GM12878 (cell line): ENCODE measurements around the gene MSH3. TPM values are rescaled to one million over a fixed set of nuclear protein-coding genes. Genes with fewer than 3 reads are reported as not detected.

Experiments used
- ATAC-seq: fragments of 200-7000 bp; cut with Tn5 transposase; 3 replicates; pipeline ENCODE4 v1.9.1; 2020; ENCODE audit warnings: mild to moderate bottlenecking, moderate library complexity
- BruUV-seq: library from RNA; stranded (reverse); fragments of 400-500 nt; replicated peaks from 2 replicates; lab custom pipeline; 2021; lab: Mats Ljungman, UMichigan
- CTCF ChIA-PET: fragments of 300-600 bp; sonication (Branson Sonifier 250); formaldehyde crosslinking; extraction: SDS; loops from one replicate; lab custom pipeline; 2021; ENCODE audit warnings: inconsistent platforms; lab: Yijun Ruan, JAX
- POLR2A ChIA-PET: fragments of 350-600 bp; formaldehyde crosslinking; extraction: SDS; loops from one replicate; lab custom pipeline; 2021; ENCODE audit warnings: inconsistent platforms; lab: Charles Lee
- RAD21 ChIA-PET: fragments of 300-600 bp; sonication (Branson Sonifier 250); formaldehyde crosslinking; loops from one replicate; lab custom pipeline; 2023; ENCODE audit warnings: antibody characterized with exemption; ENCODE audit not compliant: unreplicated experiment; lab: Charles Lee
- SMC1A ChIA-PET: fragments of 300-600 bp; sonication (Branson Sonifier 250); formaldehyde crosslinking; loops from one replicate; lab custom pipeline; 2023; ENCODE audit not compliant: unreplicated experiment, uncharacterized antibody; lab: Charles Lee
- DNase-seq: peaks from one replicate; pipeline ENCODE4 v3.0.0-alpha.2; 2011; ENCODE audit warnings: low read depth, low spot score
- FAIRE-seq: peaks from 3 replicates; lab custom pipeline; 2011; peaks lifted over from hg19 to GRCh38; lab: Jason Lieb, UNC
- H2AFZ ChIP-seq: 2 replicates; pipeline ENCODE4 v1.6.0; 2011; ENCODE audit warnings: low read depth, low read length, control low read depth; ENCODE audit not compliant: control insufficient read depth
- H3K27ac ChIP-seq: 2 replicates; pipeline ENCODE4 v1.5.1; 2011; ENCODE audit warnings: control low read depth; ENCODE audit not compliant: control insufficient read depth, insufficient read depth
- H3K27me3 ChIP-seq, 2 experiments: replicated peaks in 1 of 2; 2 replicates each; pipeline versions ENCODE4 v1.6.0 to v1.6.1; 2011; ENCODE audit warnings: low read length in 1 of 2; ENCODE audit not compliant: control insufficient read depth in 2 of 2, insufficient read depth in 2 of 2
- H3K36me3 ChIP-seq, 2 experiments: 2 replicates each; pipeline ENCODE4 v1.5.1; 2011; ENCODE audit warnings: low read length in 1 of 2; ENCODE audit not compliant: control insufficient read depth in 2 of 2, insufficient read depth in 2 of 2
- H3K4me1 ChIP-seq: 2 replicates; pipeline ENCODE4 v1.6.1; 2011; ENCODE audit warnings: mild to moderate bottlenecking, low read length, moderate library complexity, mixed read lengths; ENCODE audit not compliant: control insufficient read depth, insufficient read depth
- H3K4me2 ChIP-seq: 2 replicates; pipeline ENCODE4 v1.6.0; 2011; ENCODE audit warnings: control low read depth; ENCODE audit not compliant: control insufficient read depth, insufficient read depth
- H3K4me3 ChIP-seq: fragments of 200-600 bp; sonication (generic); 2 replicates; pipeline ENCODE4 v1.5.1; 2016
- H3K79me2 ChIP-seq: 2 replicates; pipeline ENCODE4 v1.6.0; 2011; ENCODE audit warnings: low read length; ENCODE audit not compliant: control insufficient read depth, insufficient read depth
- H3K9ac ChIP-seq: 2 replicates; pipeline ENCODE4 v1.8.0; 2011; ENCODE audit warnings: low read length, control low read depth, mixed read lengths; ENCODE audit not compliant: control insufficient read depth, insufficient read depth
- H3K9me3 ChIP-seq: replicated peaks from 3 replicates; pipeline ENCODE4 v1.5.1; 2011; ENCODE audit warnings: mild to moderate bottlenecking, low read length; ENCODE audit not compliant: control insufficient read depth, insufficient read depth
- H4K20me1 ChIP-seq: 2 replicates; pipeline ENCODE4 v1.6.0; 2011; ENCODE audit not compliant: control insufficient read depth, insufficient read depth
- CEBPB ChIP-seq, 2 experiments: fragments of 150-350 bp in 1 of 2; IDR thresholded peaks; 2 replicates each; pipeline ENCODE4 v1.6.1; 2012 to 2014; ENCODE audit warnings: low read depth in 2 of 2, low read length in 2 of 2, borderline replicate concordance in 1 of 2, inconsistent platforms in 1 of 2
- LARP7 ChIP-seq: fragments of 450-650 bp; IDR thresholded peaks from 2 replicates; pipeline ENCODE4 v1.6.1; 2017; ENCODE audit warnings: mild to moderate bottlenecking
- NFIC ChIP-seq: IDR thresholded peaks from 2 replicates; pipeline ENCODE4 v1.6.1; 2012; ENCODE audit warnings: low read depth, mild to moderate bottlenecking, inconsistent platforms, low read length, moderate library complexity
- NFYA ChIP-seq: IDR thresholded peaks from 2 replicates; pipeline ENCODE4 v1.6.1; 2011; ENCODE audit warnings: low read depth, mild to moderate bottlenecking, low read length, improper control_type of control experiment, borderline replicate concordance
- NRF1 ChIP-seq: conservative IDR thresholded peaks from 2 replicates; pipeline ENCODE4 v1.6.1; 2011; ENCODE audit warnings: mild to moderate bottlenecking, low read depth, low read length, improper control_type of control experiment
- RCOR1 ChIP-seq: conservative IDR thresholded peaks from 2 replicates; pipeline ENCODE4 v1.6.1; 2012; ENCODE audit warnings: low read depth, low read length, improper control_type of control experiment
- SUZ12 ChIP-seq: fragments of 200-600 bp; sonication (generic); IDR thresholded peaks from one replicate; pipeline ENCODE4 v1.6.1; 2018; ENCODE audit warnings: antibody characterized with exemption, mild to moderate bottlenecking; ENCODE audit not compliant: unreplicated experiment
- WGBS: methylation state at CpG from one replicate; pipeline ENCODE4 v1.1.6; 2016; ENCODE audit warnings: low lambda C conversion rate; ENCODE audit not compliant: insufficient replicate concordance, insufficient coverage; ENCODE audit errors: missing lambda C conversion rate; 5-methylcytosine and 5-hydroxymethylcytosine counted together
- in situ Hi-C: fragments of 300-500 bp; cut with MboI; formaldehyde crosslinking; loops from 9 replicates; pipeline ENCODE4 v1.14.3; 2018; ENCODE audit warnings: mixed read lengths
- intact Hi-C: fragments of 100-400 bp; cut with micrococcal nuclease; formaldehyde crosslinking; loops from one replicate; pipeline ENCODE4 v1.14.2; 2022; ENCODE audit not compliant: unreplicated experiment
- polyA plus RNA-seq, 11 experiments: library from polyadenylated mRNA; depleted of rRNA in 4 of 11; unstranded in 6 of 11; stranded (reverse) in 5 of 11; fragments of >200 nt; fragmentation: Nextera tagmentation in 4 of 11; fragmentation: Illumina TruSeq in 1 of 11; extraction: Ambion mirVana in 4 of 11; extraction: Trizol in 1 of 11; gene quantifications; 1 replicate in 1 of 11; 2 replicates in 10 of 11; pipeline versions ENCODE4 v1.2.1 to v1.2.3, GENCODE V29; 2011 to 2016; ENCODE audit warnings: inconsistent platforms in 2 of 11, missing spikeins in 2 of 11, low read depth in 1 of 11
- total RNA-seq, 4 experiments: library from RNA; depleted of rRNA in 3 of 4; stranded (reverse); fragments of >200 nt in 3 of 4; fragmentation: Illumina TruSeq in 1 of 4; extraction: Trizol in 1 of 4; gene quantifications; 2 replicates each; pipeline versions ENCODE4 v1.2.1 to v1.2.3, GENCODE V29; 2013 to 2021

The MSH3 gene
- total and polyA plus RNA-seq, 10 of the 15 experiments (the other 5 are each of a cell fraction or from before 2014, with no cell fraction given): 4.7 to 17.5 (median 12.2) TPM

DNA sequence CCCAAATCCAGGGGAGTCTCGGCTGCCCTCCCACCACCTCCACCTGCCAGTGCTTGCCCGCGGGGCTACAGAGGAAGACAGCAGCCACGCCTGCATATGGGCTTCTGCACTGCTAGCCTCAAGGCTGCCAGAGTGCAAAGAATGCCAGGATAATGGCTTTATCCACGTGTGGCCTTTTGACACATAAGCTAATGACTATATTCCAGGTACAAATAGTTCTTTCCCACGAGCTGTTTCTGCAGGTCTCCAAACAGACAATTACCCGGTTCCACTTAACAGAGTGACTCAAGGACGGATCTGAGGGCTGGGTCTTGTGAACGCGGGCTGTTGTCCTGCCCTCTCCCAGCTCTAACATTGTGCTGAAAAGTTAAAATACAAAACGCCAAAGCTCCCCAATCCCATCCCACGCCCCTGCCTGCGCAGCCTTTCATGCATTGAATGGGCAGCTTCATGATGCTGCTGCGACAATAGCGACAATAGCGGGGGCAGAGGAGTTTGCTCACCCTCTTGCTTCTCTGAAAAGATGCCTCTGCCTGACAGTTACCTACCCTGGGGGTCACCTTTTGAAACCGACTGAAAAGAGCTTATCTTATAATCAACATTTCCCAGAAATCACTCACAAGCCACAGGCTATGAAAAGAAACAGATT lies 39.1 kb upstream of the MSH3 start:
- Histone ChIP-seq H3K27me3 (no peaks in the 10 kb centered on the region), H3K27ac (no peak overlapping the region), H3K9me3 (no peaks in the 10 kb centered on the region), H3K4me1 (no peaks in the 10 kb centered on the region), H4K20me1 (no peaks in the 10 kb centered on the region), H3K4me3 (no peak overlapping the region), H2AFZ (no peak overlapping the region), H3K79me2 (no peaks in the 10 kb centered on the region), H3K9ac (no peak overlapping the region), H3K4me2 (no peak overlapping the region), H3K36me3 (no peaks in the 10 kb centered on the region; a peak in 1 of 4 replicates)
- no TSS peak for BruUV-seq
- POLR2A ChIA-PET: interaction anchor here (0.6 kb wide), 1 partner anchor 974 kb away, joined by 3 read pairs; no protein-coding TSS in a partner anchor
- in situ Hi-C loops (no loop called here), intact Hi-C loops (no loop called here)
- no peak for ATAC-seq
- no peak for FAIRE-seq
- DNase-seq: no peak
- CTCF ChIA-PET: no interaction called here
- SMC1A ChIA-PET: interaction anchor here (0.8 to 1.2 kb wide), 2 partner anchors 9 to 444 kb away, joined by 3 to 4 read pairs; no protein-coding TSS in a partner anchor
- TF ChIP-seq NFYA (no peak), CEBPB (IDR thresholded peaks at IDR 0.05; ENCODE audit: borderline replicate concordance in 1 of 2, low read depth in 2 of 2, low read length in 2 of 2) (no peak), SUZ12 (no peak), LARP7 (no peak)
- 81% methylated on average over 17 of the region's 17 CpGs for WGBS
- RAD21 ChIA-PET: no interaction called here

DNA sequence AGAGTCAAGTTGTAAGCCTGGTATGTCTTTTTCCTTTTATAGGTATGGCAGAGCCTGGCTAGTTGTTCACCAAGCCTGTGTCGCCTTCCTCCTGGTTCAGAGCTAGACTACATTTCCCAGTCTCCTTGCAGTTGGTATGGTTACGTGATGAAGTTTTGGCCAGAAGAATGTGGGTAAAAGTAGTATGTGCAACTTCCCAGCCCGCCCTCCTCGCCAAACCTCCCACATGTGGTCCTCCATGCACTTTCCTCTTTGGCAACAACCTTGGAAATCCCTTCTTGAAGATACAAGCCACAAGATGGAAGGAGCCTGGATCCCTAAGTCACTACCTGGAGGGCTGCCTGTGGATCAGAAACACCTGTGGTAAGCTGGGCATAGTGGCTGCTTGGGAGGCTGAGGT lies 36.0 kb upstream of the MSH3 start:
- H3K4me2 ChIP-seq: no peak overlapping the region
- intact Hi-C loops (no loop called here), in situ Hi-C loops (no loop called here)
- 75% methylated on average over 4 of the region's 4 CpGs for WGBS
- H2AFZ ChIP-seq: no peak overlapping the region
- RAD21 ChIA-PET: no interaction called here
- H3K4me1 ChIP-seq: no peaks in the 10 kb centered on the region
- no peaks in the 10 kb centered on the region for H3K27me3 ChIP-seq
- FAIRE-seq (no peak), ATAC-seq (no peak), DNase-seq (no peak)
- SMC1A ChIA-PET: no interaction called here
- CTCF ChIA-PET: no interaction called here
- no TSS peak for BruUV-seq
- H3K27ac ChIP-seq: no peak overlapping the region
- H3K9ac ChIP-seq: no peak overlapping the region
- no peaks in the 10 kb centered on the region for H3K9me3 ChIP-seq
- TF ChIP-seq RCOR1 (no peak), NRF1 (no peak), NFIC (no peak)
- no peaks in the 10 kb centered on the region for H4K20me1 ChIP-seq
- no peak overlapping the region for H3K4me3 ChIP-seq
- H3K36me3 ChIP-seq: no peaks in the 10 kb centered on the region; a peak in 1 of 4 replicates
- no peaks in the 10 kb centered on the region for H3K79me2 ChIP-seq
- POLR2A ChIA-PET: interaction anchor here (0.5 kb wide), 1 partner anchor 106 kb away, joined by 5 read pairs; no protein-coding TSS in a partner anchor
